ENCODE data around the gene INPP5F. TPM values are rescaled to one million over a fixed set of nuclear protein-coding genes. Genes with fewer than 3 reads are reported as not detected.

Gene INPP5F
- total and polyA plus RNA-seq, 4 donors: 5.6 to 22.9 (median 10.1) TPM

GRCh38 chr10:119694608-119695007, 31.2 kb upstream of the INPP5F start:
- H3K4me3 ChIP-seq: no peak overlapping the region
- no peak overlapping the region for H3K27ac ChIP-seq (ENCODE audit: low read depth in 1 of 2, low read length in 1 of 2)
- H3K9ac ChIP-seq (ENCODE audit: insufficient read depth in 1 of 2, low read length in 2 of 2): no peak overlapping the region
- DNase-seq (no peak), ATAC-seq (ENCODE audit: insufficient read depth, low FRiP score) (no peak)
- H3K36me3 ChIP-seq (ENCODE audit: control insufficient read depth in 4 of 4, insufficient read depth in 4 of 4, low read length in 4 of 4): no peaks in the 10 kb centered on the region
- no peaks in the 10 kb centered on the region for H3K27me3 ChIP-seq (ENCODE audit: control insufficient read depth in 3 of 3, insufficient read depth in 3 of 3, low read length in 2 of 3)
- no peaks in the 10 kb centered on the region for H3K9me3 ChIP-seq (ENCODE audit: control insufficient read depth in 4 of 4, insufficient read depth in 3 of 4, low read length in 3 of 4)
- no peaks in the 10 kb centered on the region for H3K4me1 ChIP-seq (ENCODE audit: control insufficient read depth in 5 of 5, insufficient read depth in 5 of 5, low read length in 5 of 5)
- 91 to 93% methylated on average over 7 of the region's 7 CpGs for WGBS, 2 donors
- TF ChIP-seq, protein P1, sequence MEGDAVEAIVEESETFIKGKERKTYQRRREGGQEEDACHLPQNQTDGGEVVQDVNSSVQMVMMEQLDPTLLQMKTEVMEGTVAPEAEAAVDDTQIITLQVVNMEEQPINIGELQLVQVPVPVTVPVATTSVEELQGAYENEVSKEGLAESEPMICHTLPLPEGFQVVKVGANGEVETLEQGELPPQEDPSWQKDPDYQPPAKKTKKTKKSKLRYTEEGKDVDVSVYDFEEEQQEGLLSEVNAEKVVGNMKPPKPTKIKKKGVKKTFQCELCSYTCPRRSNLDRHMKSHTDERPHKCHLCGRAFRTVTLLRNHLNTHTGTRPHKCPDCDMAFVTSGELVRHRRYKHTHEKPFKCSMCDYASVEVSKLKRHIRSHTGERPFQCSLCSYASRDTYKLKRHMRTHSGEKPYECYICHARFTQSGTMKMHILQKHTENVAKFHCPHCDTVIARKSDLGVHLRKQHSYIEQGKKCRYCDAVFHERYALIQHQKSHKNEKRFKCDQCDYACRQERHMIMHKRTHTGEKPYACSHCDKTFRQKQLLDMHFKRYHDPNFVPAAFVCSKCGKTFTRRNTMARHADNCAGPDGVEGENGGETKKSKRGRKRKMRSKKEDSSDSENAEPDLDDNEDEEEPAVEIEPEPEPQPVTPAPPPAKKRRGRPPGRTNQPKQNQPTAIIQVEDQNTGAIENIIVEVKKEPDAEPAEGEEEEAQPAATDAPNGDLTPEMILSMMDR (IDR thresholded peaks at IDR 0.05; ENCODE audit: control extremely low read depth, extremely low read depth): no peak

GRCh38 chr10:119700321-119700954, 25.4 kb upstream of the INPP5F start:
- Histone ChIP-seq H3K4me1 (ENCODE audit: control insufficient read depth in 5 of 5, insufficient read depth in 5 of 5, low read length in 5 of 5) (no peaks in the 10 kb centered on the region), H3K9me3 (ENCODE audit: control insufficient read depth in 4 of 4, insufficient read depth in 3 of 4, low read length in 3 of 4) (no peaks in the 10 kb centered on the region), H3K36me3 (ENCODE audit: control insufficient read depth in 4 of 4, insufficient read depth in 4 of 4, low read length in 4 of 4) (no peaks in the 10 kb centered on the region), H3K27me3 (ENCODE audit: control insufficient read depth in 3 of 3, insufficient read depth in 3 of 3, low read length in 2 of 3) (no peaks in the 10 kb centered on the region), H3K9ac (ENCODE audit: insufficient read depth in 1 of 2, low read length in 2 of 2) (no peak overlapping the region), H3K27ac (ENCODE audit: low read depth in 1 of 2, low read length in 1 of 2) (no peak overlapping the region), H3K4me3 (no peak overlapping the region)
- ATAC-seq (ENCODE audit: insufficient read depth, low FRiP score) (no peak), DNase-seq (no peak)
- WGBS, 2 donors: 71 to 78% methylated on average over 4 of the region's 4 CpGs
- TF ChIP-seq, protein P1 (IDR thresholded peaks at IDR 0.05; ENCODE audit: control extremely low read depth, extremely low read depth): no peak

- DNase-seq (no peak), ATAC-seq (ENCODE audit: insufficient read depth, low FRiP score) (no peak)
Observed at GRCh38 chr10:119701861-119702260, 24.0 kb upstream of the INPP5F start.

More at GRCh38 chr10:119701861-119702260, 24.0 kb upstream of the INPP5F start:
- Histone ChIP-seq H3K36me3 (ENCODE audit: control insufficient read depth in 4 of 4, insufficient read depth in 4 of 4, low read length in 4 of 4) (no peaks in the 10 kb centered on the region), H3K9me3 (ENCODE audit: control insufficient read depth in 4 of 4, insufficient read depth in 3 of 4, low read length in 3 of 4) (no peaks in the 10 kb centered on the region), H3K27ac (ENCODE audit: low read depth in 1 of 2, low read length in 1 of 2) (no peak overlapping the region), H3K27me3 (ENCODE audit: control insufficient read depth in 3 of 3, insufficient read depth in 3 of 3, low read length in 2 of 3) (no peaks in the 10 kb centered on the region), H3K9ac (ENCODE audit: insufficient read depth in 1 of 2, low read length in 2 of 2) (no peak overlapping the region), H3K4me3 (no peak overlapping the region), H3K4me1 (ENCODE audit: control insufficient read depth in 5 of 5, insufficient read depth in 5 of 5, low read length in 5 of 5) (no peaks in the 10 kb centered on the region)
- WGBS, 2 donors: 49 to 69% methylated on average over 7 of the region's 7 CpGs
- TF ChIP-seq, protein P1 (IDR thresholded peaks at IDR 0.05; ENCODE audit: control extremely low read depth, extremely low read depth): no peak
